IgD-negative memory B cell (primary cell): ENCODE data around the gene KLHL12. TPM values are rescaled to one million over a fixed set of nuclear protein-coding genes. Genes with fewer than 3 reads are reported as not detected.
"Not testable (repeated sequence)": the region's sequence is repeated elsewhere in the genome, so short reads cannot be mapped to it uniquely, and the experiment has no call there.

ENCODE experiments used
- H3K27ac Mint-ChIP-seq, 3 donors: one replicate each; pipeline ENCODE4 v1.8.0; 2020 to 2022; ENCODE audit warnings: mild to moderate bottlenecking in 3 of 3, mixed read lengths in 3 of 3, moderate library complexity in 1 of 3
- H3K27me3 Mint-ChIP-seq: one replicate; pipeline ENCODE4 v1.8.0; 2021; ENCODE audit warnings: mixed read lengths
- H3K36me3 Mint-ChIP-seq: one replicate; pipeline ENCODE4 v1.8.0; 2020; ENCODE audit warnings: mild to moderate bottlenecking, mixed read lengths
- H3K4me1 Mint-ChIP-seq, 3 donors: one replicate each; pipeline ENCODE4 v1.8.0; 2020 to 2022; ENCODE audit warnings: mixed read lengths in 3 of 3, mild to moderate bottlenecking in 1 of 3
- H3K4me3 Mint-ChIP-seq, 4 donors: one replicate each; pipeline ENCODE4 v1.8.0; 2020 to 2022; ENCODE audit warnings: mild to moderate bottlenecking in 4 of 4, mixed read lengths in 4 of 4, moderate library complexity in 3 of 4
- H3K9me3 Mint-ChIP-seq, 3 donors: one replicate each; pipeline ENCODE4 v1.8.0; 2020 to 2021; ENCODE audit warnings: mixed read lengths in 3 of 3, mild to moderate bottlenecking in 1 of 3
- polyA plus RNA-seq: library from polyadenylated mRNA; unstranded; fragments of 300-500 nt; fragmentation: Illumina TruSeq; gene quantifications from one replicate; pipeline ENCODE4 v1.2.3, GENCODE V29; 2021

KLHL12 gene
- polyA plus RNA-seq, 1 donor from 2014 or later = 15.3 TPM

GRCh38 chr1:202957733-202958543 is 30.9 kb upstream of the KLHL12 start, which contains the start of gene ADIPOR1:
ADIPOR1 (minus strand) TSS chr1:202958312; CDS start chr1:202951070, 7,242 bp downstream.
- Mint-ChIP-seq H3K9me3 (no peaks in the 10 kb centered on the region), H3K4me3 (peak within 1 kb of the TSS; percentile 85 to 94 (median 92)), H3K36me3 (no peaks in the 10 kb centered on the region), H3K27ac (peak within 1 kb of the TSS; percentile 84 to 92 (median 91)), H3K4me1 (peaks cover 18 to 29% (median 25%) of the 10 kb centered on the region in 3 donors), H3K27me3 (no peaks in the 10 kb centered on the region)

- peak overlapping the region; percentile 74 to 93 (median 88) for H3K4me3 Mint-ChIP-seq
- no peaks in the 10 kb centered on the region for H3K9me3 Mint-ChIP-seq
- H3K36me3 Mint-ChIP-seq = no peaks in the 10 kb centered on the region
- no peaks in the 10 kb centered on the region for H3K27me3 Mint-ChIP-seq
- peaks cover 18 to 34% (median 25%) of the 10 kb centered on the region in 3 donors for H3K4me1 Mint-ChIP-seq
- peak overlapping the region; percentile 81 to 92 (median 84) for H3K27ac Mint-ChIP-seq
These were observed 29.9 kb upstream of the KLHL12 start for GRCh38 chr1:202956969-202957368.

GRCh38 chr1:202954057-202954745 is 27.2 kb upstream of the KLHL12 start:
- no peak overlapping the region for H3K4me3 Mint-ChIP-seq

GRCh38 chr1:202953392-202953791 is 26.4 kb upstream of the KLHL12 start:
- Mint-ChIP-seq H3K27ac (no peak overlapping the region), H3K36me3 (no peaks in the 10 kb centered on the region), H3K4me3 (no peak overlapping the region), H3K4me1 (peaks cover 11 to 35% (median 20%) of the 10 kb centered on the region in 3 donors), H3K27me3 (no peaks in the 10 kb centered on the region), H3K9me3 (no peaks in the 10 kb centered on the region)

More at GRCh38 chr1:202954057-202954745, 27.2 kb upstream of the KLHL12 start:
- Mint-ChIP-seq H3K4me1 (peaks cover 18 to 39% (median 25%) of the 10 kb centered on the region in 3 donors), H3K27me3 (no peaks in the 10 kb centered on the region), H3K36me3 (no peaks in the 10 kb centered on the region), H3K9me3 (no peaks in the 10 kb centered on the region), H3K27ac (no peak overlapping the region)

- Mint-ChIP-seq H3K4me3 (no peak overlapping the region), H3K36me3 (no peaks in the 10 kb centered on the region), H3K4me1 (peaks cover 11 to 35% (median 19%) of the 10 kb centered on the region in 3 donors), H3K27ac (no peak overlapping the region), H3K9me3 (no peaks in the 10 kb centered on the region), H3K27me3 (no peaks in the 10 kb centered on the region)
These were observed 25.8 kb upstream of the KLHL12 start for GRCh38 chr1:202952818-202953217.

- no peaks in the 10 kb centered on the region for H3K9me3 Mint-ChIP-seq
- no peak overlapping the region for H3K4me3 Mint-ChIP-seq
- H3K27ac Mint-ChIP-seq = no peak overlapping the region
- H3K27me3 Mint-ChIP-seq = no peaks in the 10 kb centered on the region
- H3K4me1 Mint-ChIP-seq = peaks cover 11 to 33% (median 14%) of the 10 kb centered on the region in 3 donors
- no peaks in the 10 kb centered on the region for H3K36me3 Mint-ChIP-seq
These were observed 25.1 kb upstream of the KLHL12 start for GRCh38 chr1:202952099-202952498.

GRCh38 chr1:202951437-202951836 is 24.4 kb upstream of the KLHL12 start:
- Mint-ChIP-seq H3K27ac (no peak overlapping the region), H3K9me3 (no peaks in the 10 kb centered on the region), H3K36me3 (no peaks in the 10 kb centered on the region), H3K4me1 (peaks cover 9 to 28% (median 9%) of the 10 kb centered on the region in 3 donors), H3K27me3 (no peaks in the 10 kb centered on the region), H3K4me3 (peak overlapping the region in 1 of 4 donors; percentile 13)

- Mint-ChIP-seq H3K4me1 (no peaks in the 10 kb centered on the region), H3K27ac (no peak overlapping the region), H3K27me3 (no peaks in the 10 kb centered on the region), H3K9me3 (no peaks in the 10 kb centered on the region), H3K4me3 (no peak overlapping the region), H3K36me3 (peaks cover 3% of the 10 kb centered on the region)
These were observed 18.4 kb upstream of the KLHL12 start for GRCh38 chr1:202945483-202945882.

- Mint-ChIP-seq H3K27me3 (no peaks in the 10 kb centered on the region), H3K4me3 (no peak overlapping the region), H3K27ac (no peak overlapping the region)
These were observed 17.4 kb upstream of the KLHL12 start for GRCh38 chr1:202944438-202944921.

GRCh38 chr1:202942426-202942825 is 15.4 kb upstream of the KLHL12 start:
- H3K4me1 Mint-ChIP-seq = no peaks in the 10 kb centered on the region
- no peak overlapping the region for H3K27ac Mint-ChIP-seq
- H3K27me3 Mint-ChIP-seq = no peaks in the 10 kb centered on the region
- H3K9me3 Mint-ChIP-seq = no peaks in the 10 kb centered on the region
- peaks cover 3% of the 10 kb centered on the region for H3K36me3 Mint-ChIP-seq
- H3K4me3 Mint-ChIP-seq = no peak overlapping the region

More at GRCh38 chr1:202944438-202944921, 17.4 kb upstream of the KLHL12 start:
- no peaks in the 10 kb centered on the region for H3K4me1 Mint-ChIP-seq
- H3K9me3 Mint-ChIP-seq = no peaks in the 10 kb centered on the region
- peaks cover 3% of the 10 kb centered on the region for H3K36me3 Mint-ChIP-seq

- Mint-ChIP-seq H3K9me3 (no peaks in the 10 kb centered on the region), H3K27me3 (no peaks in the 10 kb centered on the region), H3K36me3 (peaks cover 3% of the 10 kb centered on the region), H3K4me1 (no peaks in the 10 kb centered on the region), H3K27ac (no peak overlapping the region), H3K4me3 (no peak overlapping the region)
These were observed 14.3 kb upstream of the KLHL12 start for GRCh38 chr1:202941372-202941771.

GRCh38 chr1:202940561-202940960 is 13.5 kb upstream of the KLHL12 start:
- no peaks in the 10 kb centered on the region for H3K9me3 Mint-ChIP-seq

GRCh38 chr1:202938287-202938925 is 11.4 kb upstream of the KLHL12 start:
- H3K9me3 Mint-ChIP-seq = no peaks in the 10 kb centered on the region
- peaks cover 3% of the 10 kb centered on the region for H3K36me3 Mint-ChIP-seq
- H3K27ac Mint-ChIP-seq = no peak overlapping the region
- no peak overlapping the region for H3K4me3 Mint-ChIP-seq
- H3K27me3 Mint-ChIP-seq = peaks cover 4% of the 10 kb centered on the region
- peaks cover 0 to 4% (median 0%) of the 10 kb centered on the region in 3 donors for H3K4me1 Mint-ChIP-seq

More at GRCh38 chr1:202940561-202940960, 13.5 kb upstream of the KLHL12 start:
- Mint-ChIP-seq H3K4me1 (no peaks in the 10 kb centered on the region), H3K27ac (no peak overlapping the region), H3K36me3 (peaks cover 3% of the 10 kb centered on the region), H3K4me3 (no peak overlapping the region), H3K27me3 (no peaks in the 10 kb centered on the region)

- not testable (repeated sequence) for H3K9me3 Mint-ChIP-seq, H3K27ac Mint-ChIP-seq, H3K27me3 Mint-ChIP-seq, H3K4me3 Mint-ChIP-seq, H3K36me3 Mint-ChIP-seq, H3K4me1 Mint-ChIP-seq
These were observed 9.4 kb upstream of the KLHL12 start for GRCh38 chr1:202936409-202936808.

GRCh38 chr1:202935844-202936243 is 8.8 kb upstream of the KLHL12 start:
- Mint-ChIP-seq H3K27ac (no peak overlapping the region), H3K4me1 (peaks cover 0 to 6% (median 0%) of the 10 kb centered on the region in 3 donors), H3K36me3 (no peaks in the 10 kb centered on the region), H3K27me3 (peaks cover 4% of the 10 kb centered on the region), H3K9me3 (peaks cover 2 to 3% (median 2%) of the 10 kb centered on the region in 3 donors), H3K4me3 (no peak overlapping the region)
